SK-N-MC (cell line): ENCODE measurements around the gene LRMDA.

Source experiments
- DNase-seq: peaks from one replicate; pipeline ENCODE4 v3.0.0-alpha.2; 2011; ENCODE audit warnings: low read depth, low spot score
- H3K27ac ChIP-seq: fragments of 200-600 bp; sonication (generic); 2 replicates; pipeline ENCODE4 v1.5.1; 2016; ENCODE audit warnings: mixed run types
- H3K36me3 ChIP-seq: fragments of 200-600 bp; sonication (generic); 2 replicates; pipeline ENCODE4 v1.6.1; 2017; ENCODE audit warnings: antibody characterized with exemption, low read length, mixed read lengths; ENCODE audit not compliant: insufficient read depth
- H3K4me3 ChIP-seq: fragments of 200-600 bp; sonication (generic); 2 replicates; pipeline ENCODE4 v1.5.1; 2016
- H3K9ac ChIP-seq: fragments of 200-600 bp; sonication (generic); 2 replicates; pipeline ENCODE4 v1.8.0; 2017; ENCODE audit warnings: mixed run types, mixed read lengths; ENCODE audit not compliant: insufficient read length
- H3K9me3 ChIP-seq: fragments of 200-600 bp; sonication (generic); 2 replicates; pipeline ENCODE4 v1.6.1; 2017; ENCODE audit warnings: low read depth, mild to moderate bottlenecking, antibody characterized with exemption, low read length, moderate library complexity, mixed read lengths
- EZH2 ChIP-seq: fragments of 200-600 bp; sonication (generic); IDR thresholded peaks from one replicate; pipeline ENCODE4 v1.6.1; 2017; ENCODE audit warnings: antibody characterized with exemption
- FOXP2 ChIP-seq: optimal IDR thresholded peaks from 2 replicates; pipeline ENCODE3; 2011; ENCODE audit warnings: mild to moderate bottlenecking, moderate library complexity; ENCODE audit not compliant: insufficient read depth; ENCODE audit errors: extremely low read length, control extremely low read depth
- POLR2AphosphoS5 ChIP-seq: IDR thresholded peaks from 2 replicates; pipeline ENCODE4 v1.6.1; 2012; ENCODE audit warnings: mild to moderate bottlenecking, low read depth, low read length, borderline replicate concordance

The LRMDA gene

DNA sequence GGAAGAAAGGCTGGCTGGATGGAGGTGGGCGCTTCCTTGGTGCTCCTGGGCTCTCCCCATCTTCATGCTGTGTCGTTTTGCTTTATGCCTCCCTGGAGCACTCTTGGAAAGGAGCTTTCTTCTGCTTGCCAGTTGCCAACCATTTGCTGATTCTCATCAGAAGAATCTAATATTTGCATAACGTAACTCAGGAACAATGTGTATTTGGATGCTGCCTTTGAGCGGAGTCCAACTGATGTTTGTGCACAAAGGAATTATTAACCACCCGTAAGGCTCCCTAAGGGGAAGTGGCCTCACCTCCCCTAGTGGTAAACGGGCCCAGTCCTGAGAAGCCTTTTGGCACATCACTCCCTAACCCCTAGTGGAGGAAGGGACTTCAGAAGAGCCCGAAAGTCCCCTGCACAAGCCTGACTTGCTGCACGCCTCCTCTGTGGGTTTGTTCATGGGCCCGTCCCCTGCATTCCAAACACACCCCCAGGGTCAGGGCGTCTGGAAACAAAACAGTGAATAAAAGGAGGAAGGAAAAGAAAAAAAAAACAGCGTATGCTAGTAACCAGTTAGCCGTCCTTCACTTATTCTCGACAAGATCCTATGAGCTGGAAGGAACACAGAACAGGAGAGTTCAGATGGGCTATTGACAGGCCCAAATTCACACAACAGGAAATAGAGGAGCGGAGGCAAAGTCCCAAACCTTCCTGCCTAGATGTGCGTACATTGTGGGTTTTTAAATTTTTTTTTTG, 602.2 kb downstream of the LRMDA start:
- Histone ChIP-seq H3K27ac (no peak overlapping the region), H3K9ac (no peak overlapping the region), H3K36me3 (no peaks in the 10 kb centered on the region), H3K4me3 (no peak overlapping the region), H3K9me3 (no peaks in the 10 kb centered on the region)
- no peak for TF ChIP-seq EZH2
- TF ChIP-seq POLR2AphosphoS5: no peak
- TF ChIP-seq FOXP2: no peak
- no peak for DNase-seq

DNA sequence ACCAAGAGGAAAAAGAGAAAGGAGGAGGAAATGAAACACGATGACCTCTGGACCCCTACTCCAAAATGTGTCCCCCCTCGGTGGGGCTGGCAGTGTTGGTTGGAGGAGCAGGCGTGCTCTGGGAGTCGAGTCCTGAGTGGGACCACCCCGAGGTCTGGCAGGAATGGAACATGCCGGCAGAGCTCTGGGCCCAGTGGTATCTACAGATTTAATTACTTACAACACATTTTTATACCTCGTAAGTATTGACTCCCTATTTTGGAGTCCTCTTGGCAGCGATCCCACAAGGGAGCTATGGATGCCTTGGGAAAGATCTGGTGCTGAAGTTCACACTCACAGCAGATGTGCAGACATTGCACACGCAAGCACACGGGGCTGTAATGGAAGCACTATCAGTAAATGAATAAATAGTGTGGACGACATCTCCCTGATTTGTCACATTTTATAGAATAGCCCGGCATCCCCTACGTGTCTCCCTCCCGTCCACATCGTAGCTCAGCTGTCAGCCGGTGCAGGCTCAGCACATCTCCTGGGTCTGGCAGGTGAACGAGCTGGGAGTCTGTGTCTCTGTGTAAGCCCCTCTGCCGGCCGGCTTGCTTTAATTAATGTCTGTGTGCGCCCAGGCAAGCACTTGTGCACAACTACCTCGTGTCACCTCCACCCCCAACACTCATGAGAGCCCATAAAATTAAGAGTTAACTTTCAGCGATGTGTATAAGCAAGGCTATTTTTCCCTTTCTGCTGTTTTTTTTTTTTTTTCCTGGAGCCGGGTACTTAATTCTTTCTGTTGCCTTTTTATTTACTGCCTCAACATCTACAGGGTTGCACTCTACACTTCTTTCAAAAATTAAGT, 603.2 kb downstream of the LRMDA start:
- no peaks in the 10 kb centered on the region for H3K36me3 ChIP-seq
- H3K27ac ChIP-seq: no peak overlapping the region
- TF ChIP-seq FOXP2: no peak
- no peak for TF ChIP-seq EZH2
- no peak for TF ChIP-seq POLR2AphosphoS5
- no peak overlapping the region for H3K4me3 ChIP-seq
- H3K9ac ChIP-seq: no peak overlapping the region
- DNase-seq: no peak
- H3K9me3 ChIP-seq: no peaks in the 10 kb centered on the region

DNA sequence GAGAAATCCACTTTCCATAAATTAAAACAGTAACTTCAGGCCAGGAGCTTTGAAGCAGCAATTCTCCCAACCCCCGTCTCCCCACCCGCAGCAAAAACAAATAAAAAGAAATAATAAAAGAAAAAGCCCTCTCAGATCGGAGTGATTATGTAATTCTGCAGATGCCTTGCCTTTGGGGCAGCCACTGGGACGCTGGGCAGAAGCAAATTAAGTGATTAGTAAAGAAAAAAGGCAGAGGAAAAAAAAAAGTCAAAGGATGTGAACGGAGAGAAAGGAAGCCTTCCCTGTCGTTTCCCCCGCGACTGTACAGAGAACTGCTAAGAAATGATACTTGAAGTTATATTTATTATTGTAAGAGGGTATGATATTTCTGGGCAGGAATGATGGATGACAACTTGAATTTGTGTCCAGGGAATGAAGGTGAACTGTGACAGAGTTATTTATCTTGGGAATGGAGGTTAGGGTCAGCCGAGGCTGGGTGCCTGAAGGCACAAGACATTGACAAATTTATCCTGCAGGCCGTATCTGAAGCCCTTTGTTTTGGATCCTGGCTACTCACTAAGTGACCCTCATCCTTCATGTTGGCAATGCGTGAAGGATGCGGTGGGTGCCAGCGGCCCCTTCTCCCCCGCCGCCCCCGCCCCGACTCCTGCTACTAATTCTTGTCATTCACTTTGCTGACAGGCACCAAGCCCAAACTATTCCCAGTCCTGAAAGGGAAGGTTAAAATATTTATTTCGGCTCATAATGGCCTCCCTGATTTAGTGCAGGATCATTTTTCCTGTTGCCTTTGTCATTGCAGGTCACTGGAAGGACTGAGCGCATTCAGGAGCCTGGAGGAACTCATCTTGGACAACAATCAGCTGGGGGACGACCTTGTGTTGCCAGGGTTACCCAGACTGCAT, 604.0 kb downstream of the LRMDA start:
- DNase-seq: no peak
- no peaks in the 10 kb centered on the region for H3K9me3 ChIP-seq
- H3K36me3 ChIP-seq: no peaks in the 10 kb centered on the region
- no peak overlapping the region for H3K4me3 ChIP-seq
- TF ChIP-seq FOXP2 (no peak), POLR2AphosphoS5 (no peak), EZH2 (no peak)
- H3K9ac ChIP-seq: no peak overlapping the region
- no peak overlapping the region for H3K27ac ChIP-seq

DNA sequence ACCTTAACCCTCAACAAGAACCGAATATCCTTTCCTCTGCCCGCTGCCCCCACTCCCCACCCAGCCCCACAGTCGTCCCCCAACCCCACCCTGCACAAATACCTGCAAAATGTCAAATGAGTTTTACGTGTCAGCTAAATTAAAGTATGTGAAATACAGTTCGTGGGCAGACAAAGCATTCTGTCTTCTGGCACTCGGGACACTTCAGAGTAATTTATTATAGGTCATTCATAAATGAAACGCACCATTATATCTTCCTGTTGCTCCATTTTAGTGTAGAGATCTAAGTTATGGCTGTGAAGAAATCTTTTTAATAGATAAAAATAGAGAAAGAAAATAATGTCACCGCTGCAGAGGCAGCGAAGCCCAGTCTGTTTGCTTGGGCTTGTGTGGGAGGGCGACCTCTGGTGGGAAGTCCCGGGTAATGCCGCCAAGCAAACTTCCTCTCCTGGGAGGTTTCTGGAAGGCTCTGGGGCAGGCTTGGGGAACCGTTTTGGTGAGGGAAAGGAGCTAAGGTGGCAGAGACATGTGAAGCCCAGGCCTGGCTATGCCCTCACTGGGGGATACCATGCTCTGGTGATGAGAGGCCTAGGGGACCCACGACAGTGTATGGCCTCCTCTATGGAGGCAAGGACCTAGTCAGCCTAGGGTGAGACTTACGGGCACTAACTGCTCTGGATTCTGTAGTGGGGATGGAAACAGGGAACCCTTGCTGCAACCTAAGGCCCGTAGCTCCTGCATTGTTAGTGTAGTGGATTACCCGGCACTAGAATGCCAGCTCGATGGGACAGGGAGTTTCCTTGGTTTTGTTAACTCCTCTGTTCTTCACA, 604.9 kb downstream of the LRMDA start:
- Histone ChIP-seq H3K36me3 (no peaks in the 10 kb centered on the region), H3K4me3 (no peak overlapping the region), H3K9ac (no peak overlapping the region), H3K27ac (no peak overlapping the region), H3K9me3 (no peaks in the 10 kb centered on the region)
- DNase-seq: no peak
- TF ChIP-seq FOXP2: no peak
- TF ChIP-seq EZH2: no peak
- TF ChIP-seq POLR2AphosphoS5: no peak

DNA sequence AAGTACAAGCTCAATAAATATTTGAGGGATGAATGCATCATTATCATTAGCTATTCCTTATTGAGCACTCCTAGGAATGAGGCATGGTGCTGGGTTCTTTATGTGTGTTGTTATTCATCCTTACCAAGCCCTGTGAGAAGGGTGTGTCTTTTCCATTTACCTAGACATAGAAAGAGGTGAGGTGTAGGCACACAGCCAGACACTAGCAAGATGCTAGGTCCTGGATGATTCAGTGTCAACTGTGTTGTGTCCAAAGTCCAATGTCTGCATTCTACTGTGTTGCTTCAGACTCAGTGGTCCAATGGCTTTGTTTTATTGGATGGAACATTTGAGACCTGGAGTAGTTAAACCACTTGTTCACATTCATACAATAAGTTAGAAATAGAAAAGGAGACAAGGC, 605.5 kb downstream of the LRMDA start:
- TF ChIP-seq EZH2 (no peak), POLR2AphosphoS5 (no peak), FOXP2 (no peak)
- H3K4me3 ChIP-seq: no peak overlapping the region
- H3K27ac ChIP-seq: no peak overlapping the region

DNA sequence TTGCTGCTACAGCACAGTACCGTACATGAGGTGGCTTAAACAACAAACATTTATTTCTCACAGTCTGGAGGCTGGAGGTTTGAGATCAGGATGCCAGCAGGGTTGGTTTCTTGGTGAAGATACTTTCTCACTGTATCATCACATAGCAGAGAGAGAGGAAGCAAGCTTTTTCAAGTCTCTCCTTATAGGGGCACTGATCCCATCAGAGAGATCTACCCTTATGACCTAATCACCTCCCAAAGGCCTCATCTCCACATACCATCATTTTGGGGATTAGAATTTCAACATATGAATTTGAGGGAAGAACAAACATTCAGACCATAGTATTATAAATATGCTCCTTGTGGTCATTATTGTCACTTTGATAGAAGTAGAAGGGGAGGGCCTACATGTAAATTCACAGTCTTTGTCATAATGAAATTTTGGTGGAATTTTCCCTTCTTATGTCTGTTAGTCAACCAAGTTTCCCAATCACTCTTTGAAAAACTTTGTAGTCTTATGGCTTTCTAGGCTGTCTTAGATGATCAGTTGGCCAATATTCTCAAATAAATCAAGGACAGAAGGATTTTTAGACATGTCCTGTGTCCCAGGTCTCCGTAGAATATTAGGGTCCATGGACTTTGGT, 606.2 kb downstream of the LRMDA start:
- no peak for DNase-seq
- H3K36me3 ChIP-seq: no peaks in the 10 kb centered on the region
- no peak overlapping the region for H3K9ac ChIP-seq
- H3K27ac ChIP-seq: no peak overlapping the region
- no peaks in the 10 kb centered on the region for H3K9me3 ChIP-seq
- H3K4me3 ChIP-seq: no peak overlapping the region
- TF ChIP-seq POLR2AphosphoS5 (no peak), EZH2 (no peak), FOXP2 (no peak)

More for the DNA sequence above, 605.5 kb downstream of the LRMDA start:
- DNase-seq: no peak
- H3K9ac ChIP-seq: no peak overlapping the region
- H3K9me3 ChIP-seq: no peaks in the 10 kb centered on the region
- no peaks in the 10 kb centered on the region for H3K36me3 ChIP-seq

DNA sequence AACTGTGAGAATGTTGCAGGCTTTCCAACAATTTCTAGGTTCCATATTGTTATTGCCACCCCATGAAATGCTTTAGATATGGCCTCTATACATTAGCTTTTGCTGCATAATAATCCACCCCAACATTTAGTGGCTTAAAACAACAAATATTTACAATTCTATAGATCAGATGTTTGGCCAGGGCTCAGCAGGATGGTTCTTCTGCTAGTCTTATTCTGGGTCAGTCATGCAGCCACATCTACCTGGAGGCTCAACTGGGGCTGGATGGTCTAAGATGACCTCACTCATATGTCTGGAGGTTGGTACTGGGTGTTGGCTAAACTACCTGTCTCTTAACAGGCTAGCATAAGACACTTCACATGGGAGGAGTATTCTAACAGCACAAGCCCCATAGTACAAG, 607.3 kb downstream of the LRMDA start:
- Histone ChIP-seq H3K9me3 (no peaks in the 10 kb centered on the region), H3K27ac (no peak overlapping the region), H3K4me3 (no peak overlapping the region), H3K9ac (no peak overlapping the region), H3K36me3 (no peaks in the 10 kb centered on the region)
- DNase-seq: no peak
- TF ChIP-seq FOXP2 (no peak), POLR2AphosphoS5 (no peak), EZH2 (no peak)
